Measurements from ENCODE around the gene CBR3.
"Not testable (repeated sequence)": the region's sequence is repeated elsewhere in the genome, so short reads cannot be mapped to it uniquely, and the experiment has no call there.

CBR3 gene

DNA sequence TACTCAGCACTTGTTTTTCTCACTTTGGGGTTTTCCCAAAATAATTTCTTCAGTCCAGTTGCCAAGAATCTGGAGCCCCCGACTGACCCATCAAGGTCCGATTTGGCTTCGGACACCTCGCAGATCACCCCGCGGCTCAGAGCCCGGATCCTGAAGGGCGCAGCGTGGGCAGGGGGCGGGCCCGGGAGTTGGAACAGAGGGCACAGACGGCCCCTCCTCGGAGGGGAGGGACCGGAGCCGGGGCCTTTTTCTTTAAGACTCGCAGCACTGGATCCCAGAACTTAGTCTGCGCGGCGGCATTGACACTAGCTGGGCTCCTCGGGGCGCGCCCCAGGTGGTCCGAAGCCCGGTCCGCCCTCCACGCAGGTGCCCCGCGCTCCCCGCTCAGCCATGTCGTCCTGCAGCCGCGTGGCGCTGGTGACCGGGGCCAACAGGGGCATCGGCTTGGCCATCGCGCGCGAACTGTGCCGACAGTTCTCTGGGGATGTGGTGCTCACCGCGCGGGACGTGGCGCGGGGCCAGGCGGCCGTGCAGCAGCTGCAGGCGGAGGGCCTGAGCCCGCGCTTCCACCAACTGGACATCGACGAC, at the start of gene CBR3:
TSS of gene CBR3 (plus strand) at position 277 of the 588 bp plus-strand sequence. CDS start at position 391, 114 bp downstream.
- no peak for DNase-seq (ENCODE audit: low read depth)

DNA sequence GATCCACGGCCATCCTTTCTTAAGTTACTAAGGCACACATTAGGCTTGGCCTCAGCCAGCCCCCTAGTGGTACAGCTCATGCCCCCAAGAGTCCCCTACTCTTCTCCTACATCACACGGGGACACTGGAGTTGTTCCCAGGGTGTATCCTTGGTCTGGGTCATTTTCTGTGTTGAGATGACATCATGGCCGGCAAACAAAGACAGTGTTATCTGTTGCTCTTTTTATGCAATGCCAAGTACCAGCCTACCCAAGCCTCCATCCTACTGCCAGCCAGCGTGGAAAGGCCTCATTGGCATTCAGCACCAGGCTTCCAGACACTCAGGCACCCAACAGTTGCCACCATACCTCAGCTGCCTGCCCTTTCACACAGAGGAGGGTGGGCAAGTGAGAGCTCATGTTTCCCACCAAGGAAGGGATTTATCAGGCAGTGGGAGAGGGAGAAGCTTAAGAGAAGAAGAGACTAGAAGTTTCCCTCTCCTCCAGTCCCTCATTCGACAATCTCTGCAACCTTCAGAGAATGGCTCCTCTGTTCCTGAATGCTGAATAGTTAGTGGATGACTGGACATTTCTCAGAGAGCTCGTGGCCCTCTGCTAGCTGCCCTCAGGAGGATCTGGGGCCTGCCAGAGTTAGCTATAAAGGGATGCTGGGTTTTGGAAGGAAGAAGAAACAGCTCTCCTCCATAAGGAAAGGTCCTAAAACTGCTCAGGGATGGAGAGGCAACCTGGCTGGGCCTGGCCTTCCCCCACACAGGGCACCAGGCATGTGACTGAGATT, 47.3 kb upstream of the CBR3 start:
- DNase-seq (ENCODE audit: low read depth): no peak

DNA sequence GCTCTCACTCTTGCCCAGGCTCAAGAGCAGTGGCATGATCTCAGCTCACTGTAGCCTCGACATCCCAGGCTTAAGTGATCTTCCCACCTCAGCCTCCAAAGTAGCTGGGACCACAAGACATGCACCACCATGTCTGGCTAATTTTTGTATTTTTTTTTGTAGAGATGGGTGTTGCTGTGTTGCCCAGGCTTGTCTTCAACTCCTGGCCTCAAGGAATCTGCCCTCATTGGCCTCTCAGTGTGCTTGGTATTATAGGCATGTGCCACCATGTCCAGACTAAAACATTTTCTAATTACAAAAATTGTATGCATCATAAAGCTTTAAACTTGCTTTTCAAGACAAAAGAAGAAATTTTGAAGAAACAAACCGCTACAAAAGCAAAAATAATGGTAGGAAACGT, 44.9 kb upstream of the CBR3 start:
- no peak for DNase-seq (ENCODE audit: low read depth)

DNA sequence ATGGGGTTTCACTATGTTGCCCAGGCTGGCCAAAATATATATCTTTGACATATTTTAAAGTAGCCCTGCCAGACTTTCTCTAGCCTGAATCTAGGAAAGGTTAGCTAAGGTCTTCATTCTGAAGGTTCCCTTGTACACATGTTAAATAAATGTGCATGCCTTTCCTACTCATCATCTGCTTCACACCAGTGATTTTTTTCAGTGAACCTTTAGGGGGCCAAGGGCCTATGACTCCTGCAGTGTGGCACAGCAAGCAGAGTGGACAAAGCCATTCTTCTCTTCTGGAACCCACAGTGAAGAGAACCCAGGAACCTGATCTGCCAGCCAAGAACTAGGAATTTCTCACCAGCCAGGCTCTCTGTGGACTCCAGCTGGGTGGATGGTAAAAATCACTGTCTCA, 42.2 kb upstream of the CBR3 start:
- DNase-seq (ENCODE audit: low read depth): no peak

DNA sequence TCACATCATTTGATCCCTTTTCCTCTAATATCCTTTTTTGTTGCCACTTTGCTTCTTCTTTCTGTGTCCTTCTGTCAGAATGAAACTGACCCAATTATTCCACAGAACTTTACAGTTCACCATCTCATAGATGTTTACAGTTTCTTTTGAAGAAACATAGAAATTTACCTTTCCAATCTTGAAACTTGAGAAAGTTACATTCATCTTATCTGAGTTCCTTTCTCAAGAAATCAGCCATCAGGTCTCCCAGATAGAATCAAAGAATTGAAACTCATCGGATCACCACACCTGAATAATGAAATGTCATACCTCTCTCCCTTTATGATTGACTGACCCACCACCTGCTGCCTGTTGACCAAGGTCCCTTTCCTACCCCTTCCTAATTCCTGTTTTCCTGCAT, 41.4 kb upstream of the CBR3 start:
- no peak for DNase-seq (ENCODE audit: low read depth)

DNA sequence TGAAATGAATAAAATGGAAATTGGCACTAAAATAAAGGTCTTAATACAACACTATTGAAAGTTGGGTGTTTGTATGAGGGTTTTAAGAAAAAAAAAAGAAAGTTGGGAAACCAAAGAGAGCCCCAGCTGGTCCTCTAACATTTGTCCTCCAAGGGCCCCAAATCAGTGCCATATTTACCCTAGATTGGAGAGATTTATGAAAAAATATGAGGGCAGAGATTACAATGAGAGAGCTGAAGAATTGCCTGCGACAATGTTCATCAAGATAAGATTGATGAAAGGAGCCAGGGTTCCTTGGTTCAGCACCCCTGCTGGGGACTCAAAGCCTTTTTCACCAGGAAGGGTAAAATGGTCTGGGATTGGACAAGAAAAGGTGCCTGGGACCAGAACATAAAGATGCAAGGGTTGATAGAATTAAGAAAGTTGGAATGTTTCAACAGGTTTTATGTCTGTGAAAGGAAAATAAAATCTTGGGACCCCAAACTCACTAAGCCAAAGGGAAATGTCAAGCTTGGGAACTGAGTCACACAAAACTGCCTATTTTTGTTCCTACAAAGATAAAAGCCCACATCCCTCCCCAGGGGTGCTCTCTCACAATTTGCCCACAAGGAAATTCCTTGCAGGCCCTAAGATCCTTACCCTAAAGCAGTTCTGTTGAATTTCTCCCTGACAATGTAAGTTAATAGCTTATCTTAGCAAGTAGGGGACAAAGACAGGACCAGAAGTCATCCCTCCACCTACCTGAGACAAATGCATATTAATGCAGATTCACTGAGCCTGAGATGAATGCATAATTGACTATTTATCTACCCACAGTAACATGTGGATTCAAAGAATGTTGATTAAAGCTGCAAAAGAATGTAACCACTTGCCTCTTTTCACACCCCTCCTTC, 38.2 kb upstream of the CBR3 start:
- DNase-seq (ENCODE audit: low read depth): no peak

DNA sequence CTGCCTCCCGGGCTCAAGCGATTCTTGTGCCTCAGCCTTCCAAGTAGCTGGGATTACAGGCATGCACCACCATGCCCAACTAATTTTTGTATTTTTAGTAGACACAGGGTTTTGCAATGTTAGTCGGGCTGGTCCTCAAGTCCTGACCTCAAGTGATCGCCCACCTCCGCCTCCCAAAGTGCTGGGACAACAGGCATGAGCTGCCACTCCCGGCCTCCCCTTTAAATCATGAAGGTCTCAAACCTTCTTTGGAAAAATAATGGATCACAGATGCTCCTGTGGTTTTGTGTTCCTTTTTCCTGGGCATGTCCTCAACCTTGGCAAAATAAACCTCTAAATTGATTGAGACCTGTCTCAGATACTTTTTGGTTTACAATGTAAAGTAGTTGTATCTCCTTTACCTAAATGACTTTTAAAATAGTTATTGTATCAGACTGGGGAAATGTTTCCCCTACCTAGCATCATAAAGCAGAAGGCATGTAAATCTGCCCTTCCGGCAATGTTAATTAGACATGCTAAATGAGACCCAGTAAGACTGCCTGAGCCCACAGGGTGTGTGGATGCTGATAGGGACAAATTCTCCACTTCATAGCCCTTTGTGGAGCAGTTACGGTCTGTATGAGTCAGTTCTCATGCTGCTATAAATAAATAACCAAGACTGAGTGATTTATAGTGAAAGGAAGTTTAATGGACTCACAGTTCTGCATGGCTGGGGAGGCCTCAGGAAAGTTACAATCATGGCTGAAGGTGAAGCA, 37.3 kb upstream of the CBR3 start:
- no peak for DNase-seq (ENCODE audit: low read depth)

DNA sequence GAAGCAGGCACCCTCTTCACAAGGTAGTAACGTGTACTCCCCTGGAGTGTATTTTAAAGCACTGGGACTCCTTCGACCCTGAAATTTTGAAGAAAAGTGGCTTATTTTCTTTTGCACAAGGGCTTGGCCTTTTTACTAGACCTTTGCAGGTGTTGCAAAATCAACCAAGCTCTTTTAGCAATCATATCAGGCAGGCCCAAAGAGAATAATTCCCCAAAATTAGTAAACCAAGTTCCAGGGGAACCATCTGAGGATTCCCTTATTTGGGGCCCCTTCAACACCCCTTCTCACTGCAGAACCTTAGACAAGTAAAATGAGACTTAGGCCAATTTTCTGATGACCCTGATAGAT, 36.7 kb upstream of the CBR3 start:
- DNase-seq (ENCODE audit: low read depth): no peak

DNA sequence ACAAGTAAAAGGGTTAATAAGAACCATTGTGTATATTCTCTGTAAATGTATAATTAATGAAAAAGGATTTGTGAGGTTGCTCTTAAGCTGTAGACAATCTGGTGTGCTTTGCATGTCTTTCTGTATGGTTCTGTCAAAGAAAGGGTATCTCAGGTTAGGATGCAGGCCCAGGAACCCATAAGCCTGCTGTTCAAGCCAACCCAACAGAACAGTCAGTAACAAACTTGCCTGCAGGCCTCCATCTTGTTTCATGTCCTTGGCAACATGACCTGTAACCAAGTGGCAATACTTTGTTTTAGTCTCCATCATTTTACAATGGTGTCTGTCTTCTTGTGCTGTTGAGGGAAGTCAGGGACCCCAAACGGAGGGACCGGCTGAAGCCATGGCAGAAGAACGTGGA, 35.9 kb upstream of the CBR3 start:
- no peak for DNase-seq (ENCODE audit: low read depth)

DNA sequence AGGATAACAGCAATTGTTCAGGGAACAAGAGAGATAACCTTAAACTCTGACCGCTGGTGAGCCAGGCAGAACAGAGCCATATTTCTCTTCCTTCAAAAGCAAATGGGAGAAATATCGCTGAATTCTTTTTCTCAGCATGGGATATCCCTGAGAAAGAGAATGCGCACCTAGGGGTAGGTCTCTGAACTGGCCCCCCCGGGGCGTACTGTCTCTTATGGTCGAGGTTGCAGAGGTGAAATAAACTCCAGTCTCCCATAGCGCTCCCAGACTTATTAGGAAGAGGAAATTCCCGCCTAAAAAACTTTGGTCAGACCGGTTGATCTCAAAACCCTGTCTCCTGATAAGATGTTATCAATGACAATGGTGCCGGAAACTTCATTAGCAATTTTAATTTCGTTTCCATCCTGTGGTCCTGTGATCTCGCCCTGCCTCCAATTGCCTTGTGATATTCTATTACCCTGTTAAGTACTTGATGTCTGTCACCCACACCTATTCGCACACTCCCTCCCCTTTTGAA, 35.1 kb upstream of the CBR3 start:
- DNase-seq (ENCODE audit: low read depth): not testable (repeated sequence)

DNA sequence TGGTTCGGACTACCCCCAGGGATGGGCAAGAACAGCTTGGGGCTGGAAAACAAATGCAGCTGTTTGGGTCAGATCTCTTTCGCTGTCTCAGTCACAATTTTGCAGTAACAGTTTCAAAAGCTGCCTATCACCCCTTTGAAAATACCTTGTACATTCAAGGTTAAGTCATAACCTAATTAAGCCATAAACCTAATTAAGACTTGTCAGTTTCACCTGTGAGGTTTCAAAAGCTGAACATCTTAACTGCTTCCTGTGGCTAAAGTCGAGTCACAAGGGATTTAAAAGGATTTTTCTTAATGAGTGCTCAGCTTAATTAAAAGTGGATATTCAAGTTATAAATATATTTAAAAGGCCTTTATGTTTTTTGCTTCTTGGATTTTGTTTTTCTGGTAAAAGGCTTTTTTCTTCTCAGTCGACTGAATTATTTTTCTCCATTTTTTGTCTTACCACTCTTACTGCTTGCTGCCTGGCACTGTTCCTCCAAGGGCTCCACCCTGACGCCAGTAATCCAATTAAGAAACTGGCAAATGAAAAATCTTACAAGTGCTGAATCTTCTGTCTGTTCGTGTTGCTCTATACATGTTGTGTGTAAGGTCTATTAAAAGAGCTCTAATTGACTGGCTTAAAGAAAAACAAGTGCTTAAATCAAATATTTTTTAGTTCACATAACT, 33.8 kb upstream of the CBR3 start:
- no peak for DNase-seq (ENCODE audit: low read depth)

DNA sequence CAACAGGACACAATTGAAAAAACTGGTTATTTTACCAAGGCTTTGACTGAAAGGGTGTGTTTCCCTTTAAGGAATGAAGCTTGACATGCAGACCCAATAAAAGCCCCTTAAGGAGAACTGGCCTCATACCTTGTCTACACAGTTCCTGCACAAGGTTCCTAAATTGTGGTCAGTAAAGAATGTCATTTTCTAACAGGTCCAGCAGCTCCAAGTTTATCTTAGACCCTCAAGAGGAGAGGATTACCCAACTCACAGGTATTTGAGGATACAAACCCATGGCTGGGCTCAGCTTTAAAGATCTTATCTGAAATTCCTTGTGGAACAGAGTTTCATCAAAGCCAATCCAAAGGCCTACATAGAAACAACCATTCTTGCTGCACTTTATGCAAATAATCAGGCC, 31.4 kb upstream of the CBR3 start:
- no peak for DNase-seq (ENCODE audit: low read depth)

DNA sequence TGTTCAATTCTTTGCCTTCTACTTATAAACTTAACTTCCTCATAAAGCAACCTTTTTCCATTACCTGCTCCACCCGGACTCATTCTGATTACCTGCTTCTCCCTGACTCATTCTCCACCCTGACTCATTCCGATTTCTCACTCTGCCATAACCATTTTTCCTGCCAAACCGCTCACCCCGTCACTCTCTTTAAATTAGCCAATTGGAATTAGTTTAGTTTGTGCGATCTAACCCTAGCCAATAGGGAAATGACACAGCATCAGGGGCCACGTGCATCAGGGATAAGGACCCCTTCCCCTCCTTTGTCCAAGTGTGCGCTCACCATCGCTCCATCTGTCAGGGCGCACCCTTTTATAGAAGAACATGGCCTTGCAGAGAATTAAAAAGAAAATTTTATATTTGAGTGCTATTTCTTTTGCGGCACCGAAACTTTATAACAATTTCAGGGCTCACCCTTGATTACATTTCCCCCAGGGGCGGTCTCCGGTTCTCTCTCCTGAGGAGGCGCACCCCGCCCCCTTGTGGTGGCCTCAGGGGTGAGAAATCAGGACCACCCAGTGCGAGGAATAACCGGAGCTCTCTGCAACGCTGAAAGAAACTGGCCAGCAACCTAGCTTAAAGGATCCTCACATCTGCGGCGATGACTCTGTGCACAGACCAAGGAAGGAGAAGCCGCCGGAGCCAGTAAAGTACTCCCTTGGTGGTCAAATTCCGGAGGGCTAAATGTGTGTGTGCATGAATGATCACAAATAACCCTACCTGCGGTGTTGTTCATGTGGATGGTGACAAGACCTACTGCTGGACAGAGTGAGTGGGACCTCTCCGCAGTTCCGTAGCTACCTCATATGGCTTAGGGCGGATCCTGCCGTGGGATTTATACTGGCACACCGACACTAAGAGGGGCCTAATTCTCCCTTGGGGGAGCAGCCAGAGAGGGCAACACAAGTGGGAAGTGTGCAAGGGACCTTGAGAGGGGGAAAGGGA, 30.3 kb upstream of the CBR3 start:
- no peak for DNase-seq (ENCODE audit: low read depth)

DNA sequence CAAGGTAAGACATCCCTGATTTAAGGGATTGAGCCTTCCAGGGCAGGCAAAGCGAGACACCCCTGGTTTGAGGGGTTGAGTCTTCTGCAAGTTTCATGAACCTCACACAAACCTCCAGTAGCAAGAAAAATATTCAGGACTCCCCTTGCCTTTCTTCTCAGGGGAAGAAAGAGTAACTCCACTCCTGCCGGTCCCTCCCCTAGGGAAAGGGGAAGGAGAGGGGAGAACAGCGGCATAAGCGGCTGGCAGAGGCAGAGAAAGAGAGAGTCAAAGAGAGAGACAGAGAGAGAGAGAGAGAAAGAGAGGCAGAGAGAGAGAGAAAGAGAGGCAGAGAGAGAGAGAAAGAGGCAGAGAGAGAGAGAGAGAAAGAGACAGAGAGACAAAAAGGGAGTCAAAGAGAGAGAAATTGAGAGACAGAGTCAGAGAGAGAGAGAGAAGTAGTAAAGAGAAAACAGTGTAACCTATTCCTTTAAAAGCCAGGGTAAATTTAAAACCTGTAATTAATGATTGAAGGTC, 29.5 kb upstream of the CBR3 start:
- no peak for DNase-seq (ENCODE audit: low read depth)

DNA sequence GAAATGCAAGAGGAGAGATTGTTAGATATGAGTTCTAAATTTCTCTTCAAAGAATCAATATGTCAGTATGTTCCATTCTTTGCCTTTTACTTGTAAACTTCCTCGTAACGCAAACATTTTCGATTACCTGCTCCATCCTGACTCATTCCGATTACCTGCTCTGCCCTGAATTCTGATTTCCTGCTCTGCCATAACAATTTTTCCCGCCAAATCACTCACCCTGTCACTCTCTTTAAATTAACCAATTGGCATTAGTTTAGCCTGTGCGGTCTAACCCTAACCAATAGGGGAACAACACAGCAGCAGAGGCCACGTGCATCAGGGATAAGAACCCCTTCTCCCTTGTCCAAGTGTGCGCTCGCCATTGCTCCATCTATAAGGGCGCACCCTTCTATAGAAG, 25.0 kb upstream of the CBR3 start:
- DNase-seq (ENCODE audit: low read depth): no peak

DNA sequence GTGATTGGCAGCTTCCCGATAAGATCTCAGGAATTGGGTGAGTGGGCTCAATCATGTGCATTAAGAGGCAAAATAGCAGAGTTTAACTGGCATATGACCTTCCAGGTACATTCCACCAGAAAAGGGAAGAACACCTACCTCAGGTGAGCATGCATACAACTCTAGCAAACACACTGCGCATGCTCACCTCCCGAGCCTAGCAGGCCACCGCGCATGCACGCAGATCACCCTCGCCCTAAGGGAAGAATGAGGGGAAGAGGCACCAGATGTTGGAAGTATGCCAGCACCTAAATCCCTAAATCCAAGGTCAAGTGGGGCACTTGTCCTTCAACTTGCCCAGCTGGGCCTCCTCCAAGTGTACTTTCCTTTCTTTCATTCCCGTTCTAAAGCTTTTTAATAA, 23.6 kb upstream of the CBR3 start:
- no peak for DNase-seq (ENCODE audit: low read depth)

DNA sequence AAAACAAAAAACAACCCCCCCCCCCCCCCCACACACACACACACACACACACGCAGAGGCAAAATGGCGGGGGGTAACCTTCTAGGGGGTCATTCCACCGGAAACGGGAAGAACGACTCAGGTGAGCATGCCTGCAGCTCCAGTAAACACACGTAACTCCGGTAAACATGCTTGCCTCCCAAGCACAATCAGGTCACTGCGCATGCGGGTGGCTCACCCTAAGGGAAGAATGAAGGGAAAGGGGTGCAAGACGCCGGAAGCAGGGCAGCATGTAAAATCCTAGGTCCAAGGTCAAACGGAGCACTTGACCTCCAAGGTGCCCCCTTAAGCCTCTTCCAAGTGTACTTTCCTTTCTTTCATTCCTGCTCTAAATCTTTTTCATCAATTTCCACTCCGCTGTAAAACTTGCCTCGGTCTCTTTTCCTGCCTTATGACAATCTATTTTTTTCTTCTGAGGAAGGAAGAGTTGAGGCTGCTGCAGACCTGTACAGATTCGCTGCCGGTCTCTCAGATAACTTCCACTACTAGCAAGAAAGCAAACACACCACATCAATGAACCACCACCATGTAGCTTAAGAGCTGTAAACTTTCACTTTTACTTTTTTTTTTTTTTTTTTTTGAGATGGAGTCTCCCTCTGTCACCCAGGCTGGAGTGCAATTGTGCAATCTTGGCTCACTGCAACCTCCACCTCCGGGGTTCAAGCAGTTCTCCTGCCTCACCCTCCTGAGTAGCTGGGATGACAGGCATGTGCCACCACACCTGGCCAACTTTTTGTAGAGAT, 21.0 kb upstream of the CBR3 start:
- DNase-seq (ENCODE audit: low read depth): peak; percentile 52

DNA sequence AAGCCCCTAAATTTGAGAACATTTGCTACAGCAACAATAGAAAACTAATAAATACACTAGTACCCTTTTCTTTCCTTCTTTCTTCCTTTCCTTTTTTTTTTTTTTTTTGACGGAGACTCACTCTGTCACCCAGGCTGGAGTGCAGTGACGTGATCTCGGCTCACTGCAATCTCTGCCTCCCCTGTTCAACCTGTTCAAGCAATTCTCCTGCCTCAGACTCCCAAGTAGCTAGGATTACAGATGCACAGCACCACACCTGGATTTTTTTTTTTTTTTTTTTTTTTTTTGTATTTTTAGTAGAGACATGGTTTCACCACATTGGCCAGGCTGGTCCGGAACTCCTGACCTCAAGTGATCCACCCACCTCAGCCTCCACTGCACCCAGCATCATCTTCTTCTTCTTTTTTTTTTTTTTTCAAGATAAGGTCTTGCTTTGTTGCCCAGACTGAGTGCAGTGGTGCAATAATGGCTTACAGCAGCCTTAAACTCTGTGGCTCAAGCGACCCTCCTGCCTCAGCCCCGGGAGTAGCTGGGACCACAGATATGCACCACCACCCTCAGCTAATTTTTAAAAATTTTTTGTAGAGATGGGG, 19.6 kb upstream of the CBR3 start:
- DNase-seq (ENCODE audit: low read depth): no peak

DNA sequence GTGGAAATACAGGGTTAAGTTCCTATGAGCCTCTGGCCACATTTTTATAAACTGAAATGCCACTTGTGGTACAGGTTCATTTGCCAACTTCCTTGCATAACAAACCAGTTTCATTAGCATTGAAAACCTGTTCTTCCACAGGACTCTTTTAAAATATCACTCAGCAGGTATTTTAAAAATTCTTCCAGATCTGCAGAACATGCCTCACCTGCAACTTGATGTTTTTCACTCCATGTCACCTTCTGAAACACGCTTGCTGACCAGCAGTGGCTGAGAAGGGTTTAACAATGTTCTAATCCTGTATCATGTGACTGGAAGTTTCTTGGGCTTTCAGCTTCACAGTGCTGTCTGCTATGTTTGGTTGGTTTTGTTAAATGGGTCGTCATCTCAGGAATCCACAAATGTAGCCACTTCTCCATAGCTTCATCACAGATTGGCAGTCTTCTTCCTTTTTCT, 17.6 kb upstream of the CBR3 start:
- DNase-seq (ENCODE audit: low read depth): no peak

All from T-helper 22 cell (primary cell).